Lower leg skin (tissue), 4 donors: Measurements from ENCODE around the gene OLA1. TPM values are rescaled to one million over a fixed set of nuclear protein-coding genes. Genes with fewer than 3 reads are reported as not detected.
"Not testable (repeated sequence)": the region's sequence is repeated elsewhere in the genome, so short reads cannot be mapped to it uniquely, and the experiment has no call there.

Experiments
- DNase-seq, 2 donors: peaks; one replicate each; pipeline ENCODE4 v3.0.0-alpha.2; 2019; ENCODE audit warnings: low spot score in 2 of 2
- H3K4me3 ChIP-seq: fragments of 200-600 bp; sonication (generic); 2 replicates; pipeline ENCODE4 v1.5.1; 2017; ENCODE audit warnings: mild to moderate bottlenecking, low read depth; ENCODE audit not compliant: poor library complexity, severe bottlenecking
- CTCF ChIP-seq, 3 donors: fragments of 450-650 bp; IDR thresholded peaks; one replicate each; pipeline ENCODE4 v1.5.1; 2016; ENCODE audit warnings: antibody characterized with exemption in 3 of 3, mild to moderate bottlenecking in 3 of 3, moderate library complexity in 2 of 3
- POLR2A ChIP-seq, 2 donors: fragments of 450-650 bp; IDR thresholded peaks; one replicate each; pipeline ENCODE4 v1.6.1; 2016 to 2017; ENCODE audit warnings: antibody characterized with exemption in 2 of 2, mild to moderate bottlenecking in 1 of 2, moderate library complexity in 1 of 2
- WGBS, 2 donors: methylation state at CpG; one replicate each; pipeline ENCODE4 v1.1.5; 2018; 5-methylcytosine and 5-hydroxymethylcytosine counted together
- intact Hi-C: fragments of 100-400 bp; cut with DNase I; formaldehyde crosslinking; loops from one replicate; pipeline ENCODE4 v1.15.0; 2023; ENCODE audit warnings: low total_unique reads
- total RNA-seq, 4 donors: library from RNA; depleted of rRNA; stranded (reverse); fragments of >200 nt; gene quantifications; one replicate each; pipeline ENCODE4 v1.1.0, GENCODE V29; 2016

The OLA1 gene
- total RNA-seq, 4 donors from 2014 or later, result 49.6 to 73.5 (median 61.2) TPM

GRCh38 chr2:174280596-174280995 is 32.3 kb upstream of the OLA1 start:
- TF ChIP-seq POLR2A (IDR thresholded peaks at IDR 0.05), result no peak
- no peak for TF ChIP-seq CTCF (IDR thresholded peaks at IDR 0.05)
- no peak overlapping the region for H3K4me3 ChIP-seq
- no peak for DNase-seq
- 68 to 83% methylated on average over 3 of the region's 3 CpGs for WGBS, 2 donors
- intact Hi-C loops, result no loop called here

- H3K4me3 ChIP-seq, intact Hi-C loops: not testable (repeated sequence)
- 84 to 95% methylated on average over 4 to 5 of the region's 6 CpGs for WGBS, 2 donors
These were observed 21.9 kb upstream of the OLA1 start for GRCh38 chr2:174270263-174270662.

GRCh38 chr2:174266288-174266687 is 18.0 kb upstream of the OLA1 start:
- intact Hi-C loops, result no loop called here
- no peak for TF ChIP-seq CTCF (IDR thresholded peaks at IDR 0.05)
- no peak for TF ChIP-seq POLR2A (IDR thresholded peaks at IDR 0.05)
- no peak overlapping the region for H3K4me3 ChIP-seq
- 68 to 69% methylated on average over 5 of the region's 5 CpGs for WGBS, 2 donors
- no peak for DNase-seq

More at GRCh38 chr2:174270263-174270662, 21.9 kb upstream of the OLA1 start:
- not testable (repeated sequence) for DNase-seq

GRCh38 chr2:174263997-174264396 is 15.7 kb upstream of the OLA1 start:
- H3K4me3 ChIP-seq, result no peak overlapping the region
- TF ChIP-seq CTCF (IDR thresholded peaks at IDR 0.05), result no peak
- no peak for TF ChIP-seq POLR2A (IDR thresholded peaks at IDR 0.05)
- intact Hi-C loops, result no loop called here
- WGBS, 2 donors, result 70 to 84% methylated on average over 3 of the region's 3 CpGs
- DNase-seq, result no peak

- WGBS, 2 donors, result 5 to 8% methylated on average over 1 of the region's 1 CpG
- intact Hi-C loops, result no loop called here
These were observed 11.6 kb upstream of the OLA1 start for GRCh38 chr2:174259981-174260380.

GRCh38 chr2:174254267-174254666 is 5.9 kb upstream of the OLA1 start:
- WGBS, 2 donors, result 93 to 98% methylated on average over 6 of the region's 6 CpGs
- H3K4me3 ChIP-seq, result no peak overlapping the region
- intact Hi-C loops, result no loop called here
- no peak for TF ChIP-seq CTCF (IDR thresholded peaks at IDR 0.05)
- no peak for TF ChIP-seq POLR2A (IDR thresholded peaks at IDR 0.05)
- DNase-seq, result no peak

More at GRCh38 chr2:174259981-174260380, 11.6 kb upstream of the OLA1 start:
- TF ChIP-seq CTCF (IDR thresholded peaks at IDR 0.05), result no peak
- no peak for TF ChIP-seq POLR2A (IDR thresholded peaks at IDR 0.05)
- no peak for DNase-seq
- no peak overlapping the region for H3K4me3 ChIP-seq
